Measurements from ENCODE around the gene GART.

- TF ChIP-seq CTCF (IDR thresholded peaks at IDR 0.05) (no peak), POLR2A (IDR thresholded peaks at IDR 0.05) (no peak)
Measured at GRCh38 chr21:33543505-33544129, 1.7 kb upstream of the GART start.
